ENCODE results near the gene FOXF2. TPM values are rescaled to one million over a fixed set of nuclear protein-coding genes. Genes with fewer than 3 reads are reported as not detected.
"Not testable (repeated sequence)": the region's sequence is repeated elsewhere in the genome, so short reads cannot be mapped to it uniquely, and the experiment has no call there.

The FOXF2 gene
- polyA plus RNA-seq (ENCODE audit: insufficient read length in 12 of 12), result 1 to 10 TPM in 3 of 12 donors, under 1 TPM in 8, not detected in 1; 0.21 to 9.7 (median 0.69) TPM
- long read RNA-seq, donor 1, transcript FOXF2-202 (2 exons, 2,451 nt), result major isoform, 30 of 30 reads
- long read RNA-seq, donor 1, partial matches to known transcripts, result 0 of 30 reads
- long read RNA-seq, donor 1, other reads (novel, unspliced or antisense), result 0 of 30 reads
- long read RNA-seq, donor 2, result 0 reads
- long read RNA-seq, donor 3, result 0 reads
- long read RNA-seq, donor 4, partial matches to known transcripts, result 0 of 1 reads
- long read RNA-seq, donor 4, other reads (novel, unspliced or antisense), result 0 of 1 reads
- long read RNA-seq, donor 5, result 0 reads
- long read RNA-seq, donor 6, partial matches to known transcripts, result 0 of 1 reads
- long read RNA-seq, donor 6, other reads (novel, unspliced or antisense), result 0 of 1 reads
- long read RNA-seq, donor 7, result 0 reads
- long read RNA-seq, donor 8, partial matches to known transcripts, result 0 of 1 reads
- long read RNA-seq, donor 8, other reads (novel, unspliced or antisense), result 0 of 1 reads
- long read RNA-seq, donor 9, partial matches to known transcripts, result 0 of 1 reads
- long read RNA-seq, donor 9, other reads (novel, unspliced or antisense), result 0 of 1 reads
- long read RNA-seq, donor 10, result 0 reads
- long read RNA-seq, donor 11, result 0 reads

DNA sequence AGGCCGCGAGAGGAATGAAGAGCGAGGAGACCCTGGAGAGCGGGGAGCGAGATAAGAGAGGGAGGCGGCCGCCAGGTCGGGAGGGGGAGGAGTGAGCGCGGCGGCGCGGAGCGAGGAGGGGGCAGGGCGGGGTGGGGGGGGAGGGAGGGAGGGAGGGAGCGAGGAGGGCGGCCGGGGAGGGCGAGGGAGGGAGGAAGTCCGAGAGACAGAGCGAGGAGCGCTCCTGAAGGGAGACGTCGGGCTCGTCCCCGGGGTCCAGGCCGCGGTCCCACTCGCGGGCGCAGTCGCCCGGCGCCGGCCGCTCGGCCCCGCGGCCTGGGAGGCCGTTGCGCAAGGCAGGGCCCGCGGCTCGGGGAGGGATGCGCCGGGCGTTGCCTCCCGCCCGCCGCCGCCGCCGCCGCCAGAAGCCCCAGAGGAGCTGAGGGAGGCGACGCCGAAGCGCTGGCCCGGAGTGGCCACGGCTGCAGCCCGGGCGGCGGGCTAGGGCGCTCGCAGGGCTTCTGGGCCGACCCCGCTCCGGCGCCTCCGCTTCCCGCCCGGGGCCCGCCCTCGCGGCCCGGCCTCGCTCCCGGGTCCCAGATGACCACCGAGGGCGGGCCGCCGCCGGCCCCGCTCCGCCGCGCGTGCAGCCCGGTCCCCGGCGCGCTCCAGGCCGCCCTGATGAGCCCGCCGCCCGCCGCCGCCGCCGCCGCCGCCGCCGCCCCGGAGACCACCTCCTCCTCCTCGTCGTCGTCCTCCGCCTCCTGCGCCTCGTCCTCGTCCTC, at the start of gene FOXF2:
Gene FOXF2, plus strand, starts transcription at position 208 of the 764 bp plus-strand sequence. Its CDS starts 372 bp downstream, at position 580.
- no peak for DNase-seq

DNA sequence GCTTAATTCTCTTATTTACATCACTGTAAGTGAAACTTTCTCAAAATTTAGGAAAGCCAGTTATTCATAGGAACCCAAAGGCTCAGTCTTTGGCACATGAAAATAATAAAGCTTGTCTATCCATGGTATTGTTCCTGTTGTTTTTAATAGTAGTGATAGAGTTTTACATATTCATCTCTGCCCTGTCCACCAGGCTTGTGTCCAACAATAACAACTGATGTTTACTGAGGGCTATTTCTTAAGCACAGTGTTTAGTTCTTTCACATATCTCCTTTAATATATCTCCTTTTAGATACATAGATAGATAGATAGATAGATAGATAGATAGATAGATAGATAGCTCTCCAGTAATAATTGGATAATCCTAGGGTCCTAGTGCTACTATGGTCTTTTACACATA, 43.3 kb upstream of the FOXF2 start:
- DNase-seq, result no peak

DNA sequence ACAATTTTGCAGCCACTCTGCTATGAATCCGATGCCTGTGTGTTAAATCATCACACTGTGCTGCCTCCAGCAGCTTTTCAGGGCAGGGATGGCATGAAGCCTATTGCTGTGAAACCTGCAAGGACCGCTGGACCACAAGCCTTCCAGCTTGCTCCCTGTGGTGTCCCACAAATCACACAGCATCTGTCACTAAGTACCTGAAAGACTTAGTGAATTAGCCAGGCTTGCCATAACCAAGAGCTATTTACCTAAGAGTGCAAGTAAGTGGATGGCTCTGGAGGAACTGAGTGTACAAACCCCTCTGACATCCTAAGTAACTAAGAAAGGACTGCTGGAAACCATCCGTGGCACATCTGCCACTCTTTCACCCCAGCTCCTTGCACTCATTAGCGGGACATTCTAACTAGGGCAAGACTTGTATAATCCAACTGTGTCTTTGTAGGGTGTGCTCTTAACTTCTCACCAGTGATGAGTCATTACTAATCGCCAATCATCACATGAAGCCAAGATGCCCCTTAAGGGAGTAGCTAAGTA, 42.8 kb upstream of the FOXF2 start:
- DNase-seq, result no peak

DNA sequence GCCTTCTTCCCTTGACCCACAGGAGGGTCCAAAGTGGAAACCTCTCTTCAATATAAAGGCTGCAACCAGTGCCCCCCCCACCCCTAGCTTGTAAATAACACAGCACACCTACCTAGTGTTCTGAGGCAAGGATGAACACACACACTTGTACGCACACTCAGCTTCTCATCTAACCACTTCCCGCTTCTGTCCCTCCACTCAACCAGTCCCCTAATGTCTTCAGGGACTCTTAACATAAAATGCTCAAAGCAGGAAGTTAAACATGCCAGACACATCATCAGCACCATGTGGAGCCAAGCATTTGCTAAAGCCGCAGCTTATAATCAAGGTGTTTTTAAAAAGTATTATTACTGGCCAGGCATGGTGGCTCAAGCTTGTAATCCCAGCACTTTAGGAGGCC, 42.2 kb upstream of the FOXF2 start:
- DNase-seq, result no peak

DNA sequence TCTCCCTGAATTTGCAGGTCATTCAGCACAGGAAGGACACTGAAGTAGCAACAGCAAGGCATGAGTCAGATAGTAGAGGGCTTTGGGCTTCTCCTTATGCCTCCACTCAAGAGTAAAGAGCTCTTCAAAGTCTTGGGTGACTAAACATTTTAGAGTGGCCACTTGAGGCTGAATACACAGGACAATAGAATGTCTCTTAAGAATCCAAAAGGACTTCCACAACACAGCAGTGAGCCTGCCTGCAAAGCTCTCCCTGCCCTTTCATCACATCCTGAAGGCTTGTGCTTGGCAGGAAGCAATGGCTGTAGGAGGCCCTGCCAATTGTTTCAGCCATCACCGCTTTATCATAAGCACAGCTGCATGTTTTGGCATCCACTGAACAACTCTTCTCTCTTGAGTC, 40.7 kb upstream of the FOXF2 start:
- DNase-seq, result peak; percentile 85

DNA sequence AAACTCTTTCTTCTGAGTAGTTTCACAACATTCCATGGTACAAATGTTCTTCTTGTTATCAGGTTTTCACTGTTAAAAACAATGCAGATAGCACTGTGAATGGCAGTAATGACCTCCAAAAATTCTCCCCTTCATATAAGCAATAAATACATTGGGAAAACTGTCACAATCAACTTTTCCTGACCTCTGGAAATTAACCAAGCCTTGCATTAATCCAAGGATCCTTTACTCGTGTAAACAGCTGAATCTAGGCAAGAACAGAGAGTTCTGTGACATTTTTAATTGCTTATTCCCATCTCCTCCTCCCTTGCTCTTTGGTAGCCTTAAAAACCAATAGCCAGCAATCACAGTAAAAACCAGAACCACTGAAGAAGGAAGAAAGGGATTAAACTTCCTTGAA, 39.7 kb upstream of the FOXF2 start:
- DNase-seq, result no peak

DNA sequence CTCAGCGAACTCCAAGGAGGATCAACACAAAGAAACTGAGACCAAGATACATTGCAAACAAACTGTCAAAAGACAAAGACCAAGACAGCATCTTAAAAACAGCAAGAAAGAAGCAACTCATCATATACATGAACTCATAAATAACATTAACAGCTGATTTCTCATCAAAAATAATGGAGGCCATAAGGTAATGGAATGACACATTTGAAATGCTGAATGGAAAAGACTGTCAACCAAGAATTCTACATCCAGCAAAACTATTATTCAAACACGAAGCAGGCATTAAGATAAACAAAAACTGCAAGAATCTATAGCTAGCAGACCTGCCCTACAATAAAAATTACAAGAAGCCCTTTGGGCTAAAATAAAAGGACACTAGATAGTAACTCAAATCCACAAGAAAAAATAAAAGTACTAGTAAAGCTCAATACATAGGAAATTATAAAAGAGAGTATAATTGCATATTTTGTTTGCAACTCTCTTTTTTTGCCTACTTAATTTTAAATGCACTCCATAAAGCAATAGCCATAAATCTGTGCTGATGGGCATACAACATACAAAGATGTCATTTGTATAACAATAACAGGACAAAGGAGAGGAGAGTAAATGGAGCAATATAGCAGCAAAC, 37.9 kb upstream of the FOXF2 start:
- DNase-seq, result no peak

DNA sequence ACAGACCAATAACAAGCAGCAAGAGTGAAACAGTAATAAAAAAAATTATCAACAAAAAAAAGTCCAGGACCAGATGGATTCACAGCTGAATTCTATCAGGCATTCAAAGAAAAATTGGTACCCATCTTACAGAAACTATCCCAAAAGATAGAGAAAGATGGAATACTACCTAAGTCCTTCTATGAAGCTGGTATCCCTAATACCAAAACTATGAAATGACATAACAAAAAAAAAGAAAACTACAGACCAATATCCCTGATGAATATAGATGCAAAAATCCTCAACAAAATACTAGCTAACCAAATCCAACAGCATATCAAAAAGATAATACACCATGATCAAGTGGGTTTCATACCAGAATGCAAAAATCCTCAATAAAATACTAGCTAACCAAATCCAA, 34.3 kb upstream of the FOXF2 start:
- DNase-seq, result not testable (repeated sequence)

DNA sequence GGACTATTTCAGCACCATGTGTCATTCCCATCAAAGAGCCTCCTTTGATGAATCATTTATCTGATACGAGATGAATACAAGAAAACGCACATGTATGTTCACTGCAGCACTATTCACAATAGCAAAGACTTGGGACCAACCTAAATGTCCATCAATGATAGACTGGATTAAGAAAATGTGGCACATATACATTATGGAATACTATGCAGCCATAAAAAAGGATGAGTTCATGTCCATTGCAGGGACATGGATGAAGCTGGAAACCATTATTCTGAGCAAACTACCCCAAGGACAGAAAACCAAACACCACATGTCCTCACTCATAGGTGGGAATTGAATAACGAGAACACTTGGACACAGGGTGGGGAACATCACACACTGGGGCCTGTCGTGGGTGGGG, 27.7 kb upstream of the FOXF2 start:
- not testable (repeated sequence) for DNase-seq

DNA sequence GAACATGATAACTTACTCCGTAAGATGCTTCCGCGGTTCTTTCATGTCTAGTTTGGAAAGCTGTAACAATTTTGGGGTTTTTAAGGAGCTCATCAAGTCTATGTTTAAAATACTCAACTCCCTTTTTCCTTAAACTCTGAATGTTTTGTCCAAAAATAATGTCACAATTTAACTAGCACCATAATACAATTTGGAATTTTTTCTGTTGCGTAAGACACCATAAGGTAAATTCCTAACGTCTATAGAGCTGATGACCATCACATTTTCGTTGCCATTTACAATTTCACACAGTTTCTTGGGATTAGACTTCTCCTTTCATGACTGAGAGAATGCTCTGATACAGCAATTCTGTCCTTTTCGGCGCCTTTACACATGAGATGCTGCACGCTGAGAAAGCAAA, 26.7 kb upstream of the FOXF2 start:
- no peak for DNase-seq

DNA sequence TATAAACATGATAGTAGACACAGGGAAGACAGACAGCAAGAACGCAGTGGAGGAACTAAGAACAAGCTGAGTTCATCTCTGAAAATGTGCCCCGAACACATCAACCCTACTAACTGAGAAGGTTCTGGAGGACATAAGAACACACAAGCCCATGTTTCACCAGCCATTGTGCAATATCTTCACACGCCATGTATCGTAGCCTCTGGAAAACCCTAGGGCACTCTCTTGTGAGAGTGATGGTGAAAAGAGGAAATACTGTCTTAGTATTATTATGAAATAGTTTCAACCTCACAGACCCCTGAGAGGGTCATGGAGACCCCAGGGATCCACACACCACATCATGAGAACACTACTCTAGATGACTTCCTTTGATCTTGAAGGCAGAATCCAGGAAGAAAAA, 26.1 kb upstream of the FOXF2 start:
- DNase-seq, result no peak

DNA sequence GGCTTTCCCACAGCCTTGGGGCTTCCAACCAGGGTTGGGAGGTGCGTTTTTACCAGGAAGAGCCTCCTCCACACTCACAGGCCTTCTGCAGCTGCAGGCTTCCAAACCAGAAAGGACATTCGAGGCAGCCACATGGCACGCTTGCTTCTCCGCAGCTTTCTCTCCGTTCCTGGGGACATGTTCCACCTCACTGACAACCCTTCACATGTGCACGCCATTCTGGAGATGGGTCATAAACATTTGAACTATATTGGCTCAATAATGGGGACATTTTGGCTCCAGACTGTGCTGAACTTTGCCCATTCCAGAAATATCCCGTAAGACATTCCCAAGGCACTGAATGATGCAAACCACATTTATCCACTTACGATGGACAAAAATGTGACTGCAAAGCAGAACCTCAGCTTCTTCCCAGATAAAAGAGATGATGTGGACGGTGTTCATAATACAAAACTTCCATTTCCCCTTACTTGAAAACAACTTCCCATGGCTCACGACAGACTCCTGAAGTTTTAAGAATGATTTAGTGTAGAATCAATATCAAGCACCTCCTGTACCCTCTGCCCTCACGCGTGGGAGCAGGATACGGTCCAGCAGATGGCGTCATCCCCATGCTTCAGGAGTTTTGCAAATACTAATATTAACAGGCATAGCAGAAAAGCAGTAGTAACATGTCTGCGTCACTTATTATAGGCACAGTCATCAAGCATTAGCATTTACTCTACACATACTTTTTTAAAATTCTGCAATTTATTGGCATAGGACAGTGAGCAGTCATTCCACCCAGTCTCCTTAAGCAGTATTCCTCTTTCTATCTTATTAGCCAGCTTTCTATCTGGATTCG, 25.4 kb upstream of the FOXF2 start:
- peak; percentile 72 for DNase-seq

DNA sequence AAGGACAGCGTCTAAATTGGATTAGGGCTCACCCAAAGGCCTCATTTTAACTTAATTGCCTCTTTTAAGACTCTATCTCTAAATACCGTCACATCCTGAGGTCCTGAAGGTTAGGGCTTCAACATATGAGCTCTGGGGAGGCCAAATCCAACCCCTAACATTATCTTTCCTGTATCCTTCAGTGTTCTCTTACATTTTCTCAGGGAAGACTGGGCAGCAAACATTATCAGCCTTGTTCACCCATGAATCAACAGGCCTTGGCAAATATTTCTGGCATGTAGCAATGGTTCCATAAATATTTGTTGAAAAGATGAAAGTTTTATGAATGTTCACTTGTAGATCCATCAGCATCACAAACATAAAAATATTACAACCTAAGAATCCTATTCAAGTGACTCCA, 24.6 kb upstream of the FOXF2 start:
- DNase-seq, result no peak

DNA sequence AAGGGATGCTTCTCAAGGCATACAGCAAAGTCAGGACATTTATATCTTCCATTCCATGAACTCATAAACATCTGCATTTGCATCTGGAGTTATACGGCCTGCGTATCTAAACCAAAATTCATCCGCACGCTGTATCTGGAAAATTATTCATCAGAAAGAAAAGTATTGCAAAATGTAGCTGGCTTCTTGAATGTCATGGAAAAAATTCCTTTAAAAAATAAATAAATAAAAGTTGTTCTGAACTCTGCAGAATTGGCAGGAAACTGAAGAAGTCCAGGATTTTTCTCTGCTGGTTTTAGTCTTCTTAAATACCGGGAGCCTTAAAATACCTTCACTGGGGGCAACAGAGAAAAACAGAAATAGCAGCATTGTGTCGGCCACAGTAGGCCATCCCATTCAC, 23.7 kb upstream of the FOXF2 start:
- no peak for DNase-seq

DNA sequence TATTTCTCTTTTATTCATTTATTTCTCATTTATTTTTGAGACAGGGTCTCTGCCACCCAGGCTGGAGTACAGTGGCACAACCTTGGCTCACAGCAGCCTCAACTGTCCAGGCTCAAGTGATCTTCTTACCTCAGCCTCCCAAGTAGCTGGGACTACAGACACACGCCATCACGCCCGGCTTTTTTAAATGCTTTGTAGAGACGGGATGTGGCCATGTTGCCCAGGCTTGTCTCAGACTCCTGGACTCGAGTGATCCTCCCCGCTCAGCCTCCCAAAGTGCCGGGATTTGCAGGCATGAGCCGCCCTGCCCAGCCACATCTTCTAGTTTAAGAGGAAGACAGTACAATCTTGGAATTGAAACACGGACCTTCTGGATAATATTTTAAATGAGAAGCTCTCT, 21.6 kb upstream of the FOXF2 start:
- DNase-seq, result no peak

DNA sequence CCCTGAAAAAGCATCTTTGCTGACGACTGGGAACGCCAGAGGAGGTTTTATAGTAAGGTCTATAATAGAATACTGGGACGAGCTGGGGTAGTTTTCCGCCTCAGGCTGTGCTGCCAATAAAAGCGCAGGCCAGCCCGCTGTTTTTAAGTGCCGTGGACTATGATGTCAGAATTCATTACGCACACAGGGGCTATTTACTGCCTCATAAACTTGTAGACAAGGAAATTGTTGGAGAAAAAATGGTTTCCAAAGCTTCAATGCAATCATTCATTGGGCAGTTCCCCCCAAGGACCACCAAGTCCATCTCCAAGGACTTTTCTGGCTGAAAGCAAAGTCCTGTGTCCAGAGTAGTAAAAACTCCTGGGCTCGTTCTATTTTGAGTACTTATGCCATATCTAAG, 20.4 kb upstream of the FOXF2 start:
- no peak for DNase-seq

DNA sequence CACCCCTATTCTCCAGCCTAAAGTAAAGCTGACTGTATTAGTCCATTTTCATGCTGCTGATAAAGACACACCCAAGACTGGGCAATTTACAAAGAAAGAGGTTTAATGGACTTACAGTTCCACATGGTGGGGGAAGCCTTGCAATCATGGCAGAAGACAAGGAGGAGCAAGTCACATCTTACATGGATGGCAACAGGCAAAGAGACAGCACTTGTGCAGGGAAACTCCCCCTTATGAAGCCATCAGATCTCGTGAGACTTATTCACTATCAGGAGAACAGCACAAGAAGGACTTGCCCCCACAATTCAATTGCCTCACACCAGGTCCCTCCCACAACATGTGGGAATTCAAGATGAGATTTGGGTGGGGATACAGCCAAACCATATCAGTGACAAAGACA, 19.7 kb upstream of the FOXF2 start:
- not testable (repeated sequence) for DNase-seq

DNA sequence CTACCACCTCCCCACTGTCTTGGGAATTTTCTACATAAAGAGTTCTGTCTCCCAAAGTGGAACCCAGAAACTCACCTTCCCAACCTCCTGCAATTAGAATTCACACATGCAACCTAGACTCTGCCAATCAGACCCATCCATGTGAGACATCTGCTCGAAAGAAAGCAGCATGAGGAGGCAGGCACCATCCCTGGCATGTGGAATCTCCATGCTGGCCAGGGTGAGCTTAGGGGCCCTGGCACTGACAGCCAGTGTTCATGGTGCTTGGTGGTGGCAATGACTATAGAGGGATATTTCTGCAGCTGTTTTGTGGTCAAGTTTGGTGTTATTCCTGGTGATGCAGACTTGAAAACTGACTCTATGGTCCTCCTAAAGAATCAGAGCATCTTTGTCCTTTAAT, 17.4 kb upstream of the FOXF2 start:
- DNase-seq, result no peak

DNA sequence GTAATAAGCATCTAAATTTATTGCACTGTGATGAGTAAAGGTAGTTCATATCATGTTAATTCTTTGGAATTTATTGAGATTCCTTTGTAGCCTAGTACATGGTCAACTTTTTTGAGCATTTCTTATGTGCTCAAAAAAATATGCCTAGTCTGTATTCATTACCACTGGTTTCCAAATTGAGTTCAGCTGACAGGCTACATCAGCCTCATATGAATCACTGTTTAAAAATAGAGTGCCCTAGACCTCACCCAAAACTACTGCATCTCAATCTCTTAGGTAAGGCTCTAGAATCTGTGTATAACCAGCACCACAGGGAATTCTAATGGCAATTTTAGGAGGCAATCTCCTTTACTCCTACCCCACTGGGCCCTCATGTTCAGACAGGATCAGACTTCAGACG, 16.7 kb upstream of the FOXF2 start:
- DNase-seq, result no peak

DNA sequence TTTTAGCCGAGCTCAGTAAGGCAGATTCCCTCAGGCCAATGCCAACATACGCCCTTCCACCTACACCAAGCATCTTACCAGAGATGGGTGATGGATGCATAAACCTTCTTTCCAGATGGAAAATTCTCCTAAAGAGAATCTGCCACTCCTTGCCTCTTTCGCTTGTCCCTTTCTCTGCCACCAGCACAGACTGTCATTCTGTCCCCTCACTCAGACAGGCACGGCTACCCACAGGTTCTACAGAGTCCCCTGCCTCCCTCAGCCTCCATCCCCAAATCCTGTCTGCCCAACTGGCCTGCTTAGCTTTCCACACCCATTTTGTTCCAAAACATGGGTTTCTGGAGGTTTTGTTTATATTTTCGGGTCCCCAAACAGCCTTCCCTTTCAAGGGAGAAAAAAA, 12.7 kb upstream of the FOXF2 start:
- DNase-seq, result no peak

DNA sequence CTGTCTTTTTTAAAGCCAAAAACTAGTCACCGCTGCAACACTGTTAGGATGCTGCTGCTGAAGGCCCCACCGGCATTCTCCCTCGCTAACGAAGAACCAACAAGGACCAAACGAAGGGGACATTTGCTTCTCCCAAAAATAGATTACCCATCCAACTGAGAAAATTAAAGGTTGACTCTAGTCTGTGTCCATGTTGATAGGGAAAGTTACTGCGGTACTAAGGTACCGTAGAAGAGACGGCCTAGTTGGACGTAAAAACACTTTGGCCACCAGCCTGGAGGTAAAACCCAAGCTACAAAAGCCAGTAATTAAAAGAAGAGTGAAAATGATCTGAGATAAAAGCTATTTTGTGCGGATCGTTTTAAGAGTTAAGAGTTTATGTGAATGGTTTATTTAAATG, 11.8 kb upstream of the FOXF2 start:
- no peak for DNase-seq
